ENCODE data around the gene TTL.
"Not testable (repeated sequence)": the region's sequence is repeated elsewhere in the genome, so short reads cannot be mapped to it uniquely, and the experiment has no call there.

The TTL gene

GRCh38 chr2:112481528-112482233 lies at the start of gene TTL:
TTL (plus strand) TSS chr2:112482156; CDS start chr2:112482345, 189 bp downstream.
- peak; percentile 55 to 60 for DNase-seq

DNA sequence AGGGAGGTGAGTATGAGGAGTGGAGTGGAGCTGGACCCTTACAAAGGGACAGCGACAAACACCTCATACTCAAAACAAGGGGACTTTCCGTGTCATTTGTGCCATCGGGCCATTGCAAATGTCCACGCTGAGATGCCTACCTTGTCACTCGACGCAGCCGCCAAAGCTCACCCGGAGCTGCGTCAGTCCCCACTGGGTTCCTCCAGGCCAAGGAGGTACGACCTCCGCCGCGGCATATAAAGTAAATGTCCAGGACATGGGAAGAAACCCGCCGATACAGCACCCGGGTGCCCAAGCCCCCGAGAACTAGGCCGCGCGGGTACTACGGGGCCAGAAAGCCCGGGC lies 49.6 kb upstream of the TTL start:
- not testable (repeated sequence) for DNase-seq

GRCh38 chr2:112432735-112433479 lies 49.0 kb upstream of the TTL start:
- not testable (repeated sequence) for DNase-seq

- not testable (repeated sequence) for DNase-seq
Measured at GRCh38 chr2:112433480-112433879, 48.5 kb upstream of the TTL start, which contains the start of gene RGPD8. RGPD8 (minus strand) TSS chr2:112433645; CDS start chr2:112433453, 192 bp downstream.

DNA sequence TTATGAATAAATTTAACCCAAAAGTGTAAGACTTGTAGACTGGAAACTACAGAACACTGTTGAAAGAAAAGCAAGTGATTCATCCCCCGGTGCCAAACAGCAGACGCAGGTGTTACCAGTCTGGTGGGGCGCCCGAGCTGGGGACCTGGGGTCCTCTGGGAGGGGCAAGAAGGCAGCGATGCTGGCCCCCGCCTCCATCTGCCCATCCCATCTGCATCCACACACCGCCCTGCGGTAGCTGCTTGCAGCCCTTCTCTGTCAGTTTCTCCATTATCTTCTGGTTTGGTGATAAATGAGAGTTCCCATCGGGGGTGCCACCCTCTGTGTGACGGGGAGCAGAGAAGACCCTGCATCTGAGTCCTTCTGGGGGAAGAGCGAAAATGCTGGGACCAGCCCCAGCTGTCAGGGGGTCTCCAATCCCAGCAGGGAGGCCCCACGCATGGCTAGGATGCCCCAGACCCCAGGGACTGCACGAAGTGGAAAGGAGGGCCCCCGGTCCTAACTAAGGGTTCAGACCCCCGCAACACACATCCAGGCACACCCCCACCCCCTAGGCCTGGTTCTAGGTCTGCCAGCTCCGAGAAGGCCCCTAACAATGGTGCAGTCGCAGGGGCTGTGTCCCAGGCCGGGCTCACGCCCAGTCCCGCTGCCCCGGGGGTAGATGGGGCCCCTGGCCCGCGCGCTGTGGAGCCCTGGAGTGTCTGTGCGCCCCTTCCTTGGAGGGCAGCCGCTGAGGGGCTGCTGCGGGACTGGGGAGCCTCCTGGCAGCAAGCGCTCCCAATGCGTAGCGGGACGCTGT lies 47.8 kb upstream of the TTL start:
- DNase-seq = no peak

- not testable (repeated sequence) for DNase-seq
Measured at GRCh38 chr2:112434890-112435715, 46.9 kb upstream of the TTL start.

GRCh38 chr2:112435716-112436431 lies 46.1 kb upstream of the TTL start:
- DNase-seq = not testable (repeated sequence)

GRCh38 chr2:112436993-112437392 lies 45.0 kb upstream of the TTL start:
- DNase-seq = not testable (repeated sequence)

GRCh38 chr2:112437405-112437831 lies 44.5 kb upstream of the TTL start:
- DNase-seq = not testable (repeated sequence)

DNA sequence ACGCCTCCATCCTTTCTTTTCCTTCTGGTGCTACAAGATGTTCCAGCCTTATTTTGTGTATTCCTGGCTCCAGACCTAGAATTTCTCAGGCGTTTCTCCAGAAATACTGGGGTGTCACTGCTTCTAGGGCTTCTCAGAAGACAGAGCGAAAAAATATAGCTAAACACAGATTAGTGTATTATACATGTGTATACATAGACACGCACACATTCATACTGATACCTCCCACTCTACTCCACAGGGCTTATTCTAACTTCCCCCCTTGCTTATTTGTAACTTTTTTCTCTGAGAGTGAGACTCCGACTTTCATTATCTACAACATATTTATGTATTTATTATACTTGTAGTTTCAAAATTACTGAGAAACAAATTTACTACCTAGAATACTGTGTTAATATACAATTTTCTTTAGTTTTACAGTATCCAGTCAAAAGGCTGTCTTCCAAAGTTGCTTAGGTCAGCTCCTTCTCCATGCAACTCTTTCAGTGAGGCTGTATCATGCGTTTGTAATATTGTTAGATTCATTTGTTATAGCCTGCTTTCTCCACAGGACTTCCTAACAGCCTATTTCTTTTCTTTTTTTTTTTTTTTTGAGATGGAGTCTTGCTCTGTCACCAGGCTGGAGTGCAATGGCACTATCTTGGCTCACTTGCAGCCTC lies 43.2 kb upstream of the TTL start:
- DNase-seq = not testable (repeated sequence)

DNA sequence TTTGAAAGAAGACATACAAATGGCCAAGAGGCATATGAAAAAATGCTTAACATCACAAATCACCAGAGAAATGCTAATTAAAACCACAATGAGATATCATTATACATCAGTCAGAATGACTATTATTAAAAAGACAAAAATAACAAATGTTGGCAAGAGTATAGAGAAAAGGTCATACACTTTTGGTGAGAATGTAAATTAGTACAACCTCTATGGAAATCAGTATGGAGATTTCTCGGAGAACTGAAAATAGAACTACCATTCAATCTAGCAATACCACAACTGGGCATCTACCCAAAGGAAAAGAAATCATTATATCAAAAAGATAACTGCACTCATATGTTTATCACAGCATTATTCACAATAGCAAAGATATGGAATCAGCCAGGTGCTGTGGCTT lies 37.7 kb upstream of the TTL start:
- DNase-seq = not testable (repeated sequence)

DNA sequence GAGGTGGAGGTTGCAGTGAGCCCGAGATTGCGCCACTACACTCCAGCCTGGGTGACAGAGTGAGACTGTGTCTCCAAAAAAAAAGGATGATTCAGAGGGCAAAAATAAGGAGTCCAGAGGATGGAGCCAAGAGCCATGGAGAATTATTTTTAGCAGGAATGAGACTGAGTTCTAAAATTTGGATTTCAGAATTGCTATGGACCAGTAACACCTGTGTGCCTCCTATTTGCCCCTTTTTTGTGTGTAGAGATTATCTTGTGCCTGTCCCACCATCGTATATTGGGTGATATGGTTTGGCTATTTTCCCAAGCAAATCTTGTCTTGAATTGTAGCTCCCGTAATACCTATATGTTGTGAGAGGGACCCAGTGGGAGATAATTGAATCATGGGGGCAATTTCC lies 32.1 kb upstream of the TTL start:
- no peak for DNase-seq

DNA sequence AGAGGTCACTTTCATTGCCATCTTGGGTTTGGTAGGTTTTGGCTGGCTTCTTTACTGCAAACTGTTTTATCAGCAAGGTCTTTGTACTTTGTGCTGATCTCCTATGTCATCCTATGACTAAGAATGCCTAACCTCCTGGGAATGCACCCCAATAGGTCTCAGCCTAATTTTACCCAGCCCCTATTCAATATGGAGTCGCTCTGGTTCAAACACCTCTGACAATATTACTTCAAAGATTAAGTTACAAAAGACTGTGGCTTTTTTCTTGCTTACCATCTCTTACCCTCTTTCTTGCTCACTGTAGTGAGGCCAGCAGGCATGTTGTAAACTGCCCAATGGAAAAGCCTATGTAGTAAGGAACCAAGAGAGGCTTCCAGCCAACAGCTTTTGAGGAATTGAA lies 30.6 kb upstream of the TTL start:
- no peak for DNase-seq

DNA sequence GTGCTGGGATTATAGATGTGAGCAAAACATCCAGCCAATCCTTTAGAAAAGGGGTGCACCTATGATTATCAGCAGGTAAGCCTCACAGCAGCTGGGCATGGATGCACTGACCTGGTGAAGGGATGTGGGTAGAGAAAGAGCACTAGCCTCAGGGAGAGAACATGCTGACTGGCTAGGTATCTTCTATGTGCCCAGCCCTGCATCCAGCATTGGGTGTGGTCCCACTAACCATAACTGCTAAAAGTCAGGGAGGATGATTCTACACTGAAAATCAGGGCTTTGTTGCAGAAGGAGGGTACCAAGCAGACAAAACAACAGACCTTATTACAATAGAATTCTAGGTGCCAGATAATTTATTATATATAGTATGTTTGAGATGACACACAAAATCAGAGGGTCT lies 27.4 kb upstream of the TTL start:
- DNase-seq = no peak

- DNase-seq = no peak
Measured at GRCh38 chr2:112459372-112459771, 22.6 kb upstream of the TTL start.

- DNase-seq = no peak
Measured at GRCh38 chr2:112462178-112462577, 19.8 kb upstream of the TTL start.

DNA sequence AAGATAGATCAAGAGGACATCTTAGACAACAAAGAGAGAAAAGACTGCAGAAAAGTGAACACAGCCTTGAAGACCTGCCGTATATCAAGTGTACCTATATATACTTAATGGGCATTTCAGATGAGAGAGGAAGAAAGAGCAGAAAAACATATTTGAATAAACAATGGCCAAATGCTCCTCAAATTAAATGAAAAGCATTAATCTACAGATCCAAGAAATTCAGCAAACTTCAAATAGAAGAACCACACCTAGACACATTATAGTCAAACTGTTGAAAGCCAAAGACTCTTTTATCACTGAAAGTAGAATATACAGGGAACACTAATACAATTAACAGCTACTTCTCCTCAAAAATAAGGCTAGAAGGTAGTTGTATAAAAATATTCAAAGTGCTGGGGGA lies 18.7 kb upstream of the TTL start:
- no peak for DNase-seq

DNA sequence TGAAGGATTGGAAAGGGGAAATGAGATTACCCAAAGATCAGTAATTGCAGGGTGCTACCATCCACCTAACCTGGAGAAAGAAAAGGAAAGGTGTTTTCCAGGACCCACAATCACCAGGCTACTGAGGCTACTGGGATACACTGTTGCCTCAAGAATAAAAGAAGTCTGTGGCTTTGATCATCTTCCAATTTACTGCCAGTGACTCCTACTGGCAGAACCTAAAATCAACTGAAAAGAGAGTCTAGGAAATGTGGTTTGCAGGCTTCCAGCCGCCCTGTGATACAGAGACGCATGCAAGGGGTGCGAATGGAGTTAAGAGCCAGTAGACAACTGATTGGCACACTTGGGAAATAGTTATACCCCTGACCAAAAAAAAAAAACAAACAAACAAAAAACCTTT lies 16.6 kb upstream of the TTL start:
- DNase-seq = peak; percentile 27 to 28

DNA sequence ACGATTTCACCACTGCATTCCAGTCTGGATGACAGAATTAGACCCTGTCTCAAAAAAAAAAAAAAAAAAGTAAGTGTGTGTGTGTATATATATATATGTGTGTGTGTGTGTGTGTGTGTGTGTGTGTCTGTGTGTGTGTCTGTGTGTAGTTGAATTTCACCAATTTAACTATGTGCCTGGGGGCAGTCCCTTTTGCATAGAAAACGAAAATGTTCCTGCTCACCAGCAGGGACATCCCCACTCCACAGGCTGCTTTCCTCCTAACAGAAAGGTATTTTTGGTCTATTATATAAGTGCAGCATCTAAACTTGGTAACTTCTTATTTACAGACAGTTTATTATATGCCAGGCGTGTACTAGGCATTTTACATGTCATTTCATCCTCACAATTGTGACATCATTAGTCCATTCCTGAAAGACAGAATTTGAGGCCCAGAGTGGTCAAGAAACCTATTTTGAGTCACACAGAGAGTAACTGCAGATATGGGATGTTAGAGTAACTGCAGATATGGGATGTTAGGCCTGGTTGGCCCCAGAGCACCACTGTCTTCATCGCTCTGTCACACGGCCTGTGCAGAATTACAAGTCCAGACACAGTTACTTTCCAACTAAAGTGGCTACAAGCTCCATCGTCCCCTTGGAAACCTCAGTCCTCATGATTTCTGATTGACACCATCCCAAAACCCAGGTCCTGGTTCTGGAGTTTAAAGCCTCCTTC lies 9.3 kb upstream of the TTL start:
- no peak for DNase-seq

DNA sequence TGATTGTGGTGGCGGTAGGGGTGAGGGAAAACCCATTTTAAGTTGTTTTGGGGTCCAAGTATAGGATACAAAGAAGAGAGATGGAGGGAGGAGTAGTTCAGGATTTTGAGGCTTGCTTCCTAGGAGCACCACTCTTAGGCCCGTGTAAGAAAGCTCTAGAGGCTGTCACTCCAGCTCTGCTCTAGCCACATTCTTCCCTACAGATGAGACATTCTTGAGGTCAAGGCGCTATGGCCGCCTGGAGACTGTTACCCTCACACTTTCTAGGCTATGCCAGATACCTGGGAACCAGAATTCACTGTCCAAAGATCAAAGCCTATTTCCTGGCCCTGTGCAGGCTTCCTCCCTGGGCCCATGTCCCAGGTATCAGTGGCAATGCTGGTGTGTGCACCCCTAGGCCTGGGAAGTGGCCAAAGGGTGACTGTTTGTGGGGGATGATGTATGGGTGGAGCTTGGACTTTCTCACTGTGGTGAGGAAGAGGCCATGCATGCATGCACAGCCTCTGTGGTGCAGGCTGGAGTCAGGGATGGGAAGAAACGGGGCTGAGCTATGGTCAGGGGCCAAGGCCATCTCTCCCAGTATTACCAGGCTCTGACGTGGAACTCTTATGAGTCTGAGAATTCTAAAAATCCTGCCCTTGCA lies 7.0 kb upstream of the TTL start:
- no peak for DNase-seq
